Measurements from ENCODE around the gene LIMK2. TPM values are rescaled to one million over a fixed set of nuclear protein-coding genes. Genes with fewer than 3 reads are reported as not detected.
"Not testable (repeated sequence)": the region's sequence is repeated elsewhere in the genome, so short reads cannot be mapped to it uniquely, and the experiment has no call there.

Gene LIMK2
- total RNA-seq, 1 donor from 2014 or later: 61.2 TPM

GRCh38 chr22:31244046-31244942 lies 32.2 kb downstream of the LIMK2 start:
- ATAC-seq (no peak), DNase-seq (no peak)

GRCh38 chr22:31244943-31245451 lies 32.9 kb downstream of the LIMK2 start:
- ATAC-seq: no peak
- no peak overlapping the region for H3K27ac ChIP-seq
- intact Hi-C loops (cut with DNase I): no loop called here

More at GRCh38 chr22:31244046-31244942, 32.2 kb downstream of the LIMK2 start:
- no peak overlapping the region for H3K4me3 ChIP-seq
- H3K27me3 ChIP-seq (ENCODE audit: low read depth): no peaks in the 10 kb centered on the region
- no peaks in the 10 kb centered on the region for H3K9me3 ChIP-seq
- H3K36me3 ChIP-seq: peaks cover 4% of the 10 kb centered on the region
- no peak overlapping the region for H3K27ac ChIP-seq
- H3K4me1 ChIP-seq: peaks cover 39% of the 10 kb centered on the region
- no peak for TF ChIP-seq CTCF (IDR thresholded peaks at IDR 0.05)
- intact Hi-C loops (cut with DNase I): no loop called here

GRCh38 chr22:31245998-31246397 lies 33.9 kb downstream of the LIMK2 start:
- DNase-seq; intact Hi-C loops (cut with DNase I); H3K9me3 ChIP-seq; H3K4me3 ChIP-seq; H3K27me3 ChIP-seq (ENCODE audit: low read depth); H3K36me3 ChIP-seq; ATAC-seq; H3K27ac ChIP-seq: not testable (repeated sequence)
- peaks cover 50% of the 10 kb centered on the region for H3K4me1 ChIP-seq

More at GRCh38 chr22:31244943-31245451, 32.9 kb downstream of the LIMK2 start:
- DNase-seq: no peak
- no peaks in the 10 kb centered on the region for H3K9me3 ChIP-seq
- H3K27me3 ChIP-seq (ENCODE audit: low read depth): no peaks in the 10 kb centered on the region
- no peak for TF ChIP-seq CTCF (IDR thresholded peaks at IDR 0.05)
- no peak overlapping the region for H3K4me3 ChIP-seq
- H3K4me1 ChIP-seq: peaks cover 44% of the 10 kb centered on the region
- H3K36me3 ChIP-seq: peaks cover 4% of the 10 kb centered on the region

- TF ChIP-seq CTCF (IDR thresholded peaks at IDR 0.05): no peak
- ATAC-seq (no peak), DNase-seq (no peak)
- Histone ChIP-seq H3K4me1 (peaks cover 50% of the 10 kb centered on the region), H3K27me3 (ENCODE audit: low read depth) (no peaks in the 10 kb centered on the region), H3K9me3 (no peaks in the 10 kb centered on the region), H3K4me3 (no peak overlapping the region), H3K27ac (no peak overlapping the region), H3K36me3 (no peaks in the 10 kb centered on the region)
- intact Hi-C loops (cut with DNase I): no loop called here
Measured at GRCh38 chr22:31246687-31247086, 34.6 kb downstream of the LIMK2 start.

GRCh38 chr22:31247726-31248125 lies 35.6 kb downstream of the LIMK2 start:
- intact Hi-C loops (cut with DNase I): no loop called here
- DNase-seq: no peak

More at GRCh38 chr22:31247726-31248125, 35.6 kb downstream of the LIMK2 start:
- no peak for TF ChIP-seq CTCF (IDR thresholded peaks at IDR 0.05)
- H3K4me1 ChIP-seq: peaks cover 49% of the 10 kb centered on the region
- no peaks in the 10 kb centered on the region for H3K9me3 ChIP-seq
- no peaks in the 10 kb centered on the region for H3K27me3 ChIP-seq (ENCODE audit: low read depth)
- H3K4me3 ChIP-seq: peak overlapping the region; percentile 50
- H3K27ac ChIP-seq: no peak overlapping the region
- peak in 1 of 2 donors; percentile 2 for ATAC-seq
- no peaks in the 10 kb centered on the region for H3K36me3 ChIP-seq

Measured in lower lobe of right lung (tissue), 2 donors.